ENCODE results near the gene ACD.

The ACD gene

GRCh38 chr16:67651847-67652246 lies 8.2 kb downstream of the ACD start:
- no peak overlapping the region for H3K4me3 ChIP-seq (ENCODE audit: low read depth, low read length)
- H3K4me1 ChIP-seq (ENCODE audit: control insufficient read depth, insufficient read depth, low read length): peaks cover 4% of the 10 kb centered on the region; the same call in 1 of the 2 replicates
- H3K36me3 ChIP-seq (ENCODE audit: control insufficient read depth in 2 of 2, insufficient read depth in 1 of 2, low read length in 2 of 2): peaks cover 0 to 22% of the 10 kb centered on the region in 2 experiments; a peak in 1 of 3 replicates
- no peak overlapping the region for H3K27ac ChIP-seq (ENCODE audit: extremely low read depth, low read depth, low read length)
- H3K9me3 ChIP-seq (ENCODE audit: control insufficient read depth, insufficient read depth, low read depth, low read length): no peaks in the 10 kb centered on the region
- CTCF ChIA-PET: interaction anchor here (0.6 to 2.4 kb wide), 2 partner anchors 131 to 997 kb away, joined by 3 to 14 read pairs; no protein-coding TSS in a partner anchor
- TF ChIP-seq ZNF221 (tag by site-specific recombination; IDR thresholded peaks at IDR 0.05; ENCODE audit: borderline replicate concordance) (no peak), ZNF174 (tag by site-specific recombination; IDR thresholded peaks at IDR 0.05) (no peak), ZSCAN4 (tag by site-specific recombination; IDR thresholded peaks at IDR 0.05) (peak; percentile 46; the same call in 1 of the 2 replicates), ZNF391 (tag by site-specific recombination; IDR thresholded peaks at IDR 0.05; ENCODE audit: borderline replicate concordance, low read depth) (no peak), PRDM2 (tag by site-specific recombination; IDR thresholded peaks at IDR 0.05; ENCODE audit: borderline replicate concordance) (no peak), KLF10 (tag by site-specific recombination; IDR thresholded peaks at IDR 0.05) (no peak)
- TF ChIP-seq, protein P1, sequence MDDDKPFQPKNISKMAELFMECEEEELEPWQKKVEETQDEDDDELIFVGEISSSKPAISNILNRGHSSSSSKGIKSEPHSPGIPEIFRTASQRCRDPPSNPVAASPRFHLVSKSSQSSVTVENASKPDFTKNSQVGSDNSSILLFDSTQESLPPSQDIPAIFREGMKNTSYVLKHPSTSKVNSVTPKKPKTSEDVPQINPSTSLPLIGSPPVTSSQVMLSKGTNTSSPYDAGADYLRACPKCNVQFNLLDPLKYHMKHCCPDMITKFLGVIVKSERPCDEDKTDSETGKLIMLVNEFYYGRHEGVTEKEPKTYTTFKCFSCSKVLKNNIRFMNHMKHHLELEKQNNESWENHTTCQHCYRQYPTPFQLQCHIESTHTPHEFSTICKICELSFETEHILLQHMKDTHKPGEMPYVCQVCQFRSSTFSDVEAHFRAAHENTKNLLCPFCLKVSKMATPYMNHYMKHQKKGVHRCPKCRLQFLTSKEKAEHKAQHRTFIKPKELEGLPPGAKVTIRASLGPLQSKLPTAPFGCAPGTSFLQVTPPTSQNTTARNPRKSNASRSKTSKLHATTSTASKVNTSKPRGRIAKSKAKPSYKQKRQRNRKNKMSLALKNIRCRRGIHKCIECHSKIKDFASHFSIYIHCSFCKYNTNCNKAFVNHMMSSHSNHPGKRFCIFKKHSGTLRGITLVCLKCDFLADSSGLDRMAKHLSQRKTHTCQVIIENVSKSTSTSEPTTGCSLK (tag by site-specific recombination; IDR thresholded peaks at IDR 0.05): no peak
- POLR2A ChIA-PET: interaction anchor here (0.9 kb wide), 1 partner anchor 9 kb away, joined by 3 read pairs; the partner anchor contains the start of genes ACD and PARD6A

DNA sequence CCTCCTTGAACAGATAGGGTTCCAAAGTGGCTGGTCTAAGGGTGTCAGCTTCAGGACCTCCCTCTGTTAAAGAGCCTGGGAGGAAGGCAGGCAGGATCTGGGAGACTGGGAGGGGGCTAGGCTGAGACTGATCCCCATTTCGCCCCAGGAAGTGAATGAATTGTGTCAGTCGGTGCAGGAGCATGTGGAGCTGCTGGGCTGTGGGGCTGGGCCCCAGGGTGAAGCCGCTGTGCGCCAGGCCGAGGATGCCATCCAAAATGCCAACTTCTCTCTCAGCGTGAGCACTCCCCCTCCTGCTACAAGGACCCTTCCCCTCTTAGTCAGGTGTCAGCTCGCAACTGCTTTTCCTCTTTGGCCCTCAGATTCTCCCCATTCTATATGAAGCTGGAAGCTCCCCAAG lies 9.0 kb downstream of the ACD start:
- TF ChIP-seq ZNF302 (tag by site-specific recombination; IDR thresholded peaks at IDR 0.05; ENCODE audit: low read depth) (no peak), BCL11B (tag by site-specific recombination; IDR thresholded peaks at IDR 0.05; ENCODE audit: low read depth) (no peak), ZNF623 (tag by site-specific recombination; IDR thresholded peaks at IDR 0.05) (no peak), BCL11A (tag by site-specific recombination; IDR thresholded peaks at IDR 0.05; ENCODE audit: low read depth) (no peak), ZIC2 (tag by site-specific recombination; IDR thresholded peaks at IDR 0.05) (no peak), KLF10 (tag by site-specific recombination; IDR thresholded peaks at IDR 0.05) (no peak), ZNF426 (tag by site-specific recombination; IDR thresholded peaks at IDR 0.05) (no peak), YY1 (tag by site-specific recombination; IDR thresholded peaks at IDR 0.05) (no peak)
- Histone ChIP-seq H3K27ac (ENCODE audit: extremely low read depth, low read depth, low read length) (no peak overlapping the region), H3K36me3 (ENCODE audit: control insufficient read depth in 2 of 2, insufficient read depth in 1 of 2, low read length in 2 of 2) (peaks cover 0 to 14% of the 10 kb centered on the region in 2 experiments; a peak in 1 of 3 replicates), H3K9me3 (ENCODE audit: control insufficient read depth, insufficient read depth, low read depth, low read length) (no peaks in the 10 kb centered on the region), H3K4me3 (ENCODE audit: low read depth, low read length) (no peak overlapping the region), H3K4me1 (ENCODE audit: control insufficient read depth, insufficient read depth, low read length) (peaks cover 4% of the 10 kb centered on the region; the same call in 1 of the 2 replicates)
- POLR2A ChIA-PET: no interaction called here
- CTCF ChIA-PET: interaction anchor here (0.6 to 2.4 kb wide), 4 partner anchors 130 to 997 kb away, joined by 3 to 14 read pairs (median 4); no protein-coding TSS in a partner anchor

Data from HEK293 (cell line).